Cardiac muscle cell (in vitro differentiated cells and primary cell): ENCODE results near the gene GTF2H1. TPM values are rescaled to one million over a fixed set of nuclear protein-coding genes. Genes with fewer than 3 reads are reported as not detected.
A peak's percentile ranks its signal among the peaks of the same experiment; 100 is the strongest.

ENCODE experiments used
- DNase-seq, 2 donors: peaks; one replicate each; pipeline versions ENCODE4 v3.0.0 to v3.0.0-alpha.2; 2010 to 2017; ENCODE audit warnings: low read depth in 1 of 2, low spot score in 1 of 2
- H3K27ac ChIP-seq: fragments of 200-600 bp; sonication (generic); 2 replicates; pipeline ENCODE4 v1.5.1; 2016
- H3K27me3 ChIP-seq: fragments of 200-600 bp; sonication (generic); 2 replicates; pipeline ENCODE4 v1.6.0; 2016; ENCODE audit warnings: control low read depth
- H3K36me3 ChIP-seq: fragments of 200-600 bp; sonication (generic); 2 replicates; pipeline ENCODE4 v1.5.1; 2016; ENCODE audit warnings: control low read depth
- H3K4me1 ChIP-seq: fragments of 200-600 bp; sonication (generic); 2 replicates; pipeline ENCODE4 v1.8.1; 2017; ENCODE audit warnings: low read depth, mild to moderate bottlenecking, mixed run types
- H3K4me3 ChIP-seq: fragments of 200-600 bp; sonication (generic); 2 replicates; pipeline ENCODE4 v1.5.1; 2016; ENCODE audit warnings: mild to moderate bottlenecking
- H3K9me3 ChIP-seq: fragments of 200-600 bp; sonication (generic); 2 replicates; pipeline ENCODE4 v1.5.1; 2017; ENCODE audit warnings: low read depth, mild to moderate bottlenecking, control low read depth
- CTCF ChIP-seq: IDR thresholded peaks from 2 replicates; pipeline ENCODE4 v1.5.1; 2012; ENCODE audit warnings: low read depth, mild to moderate bottlenecking, low read length
- polyA plus RNA-seq: library from polyadenylated mRNA; unstranded; fragments of >200 nt; fragmentation: Nextera tagmentation; extraction: Ambion mirVana; gene quantifications from 2 replicates; pipeline ENCODE4 v1.2.1, GENCODE V29; 2016
- total RNA-seq: library from RNA; depleted of rRNA; stranded (reverse); fragments of >200 nt; gene quantifications from 2 replicates; pipeline ENCODE4 v1.2.3, GENCODE V29; 2016

The GTF2H1 gene
- total and polyA plus RNA-seq, 2 experiments from 2014 or later = 24.6 to 25.8 TPM

- Histone ChIP-seq H3K9me3 (no peaks in the 10 kb centered on the region), H3K27me3 (no peaks in the 10 kb centered on the region)
Observed at GRCh38 chr11:18352581-18352980, 30.2 kb downstream of the GTF2H1 start.

GRCh38 chr11:18358646-18359045, 36.3 kb downstream of the GTF2H1 start:
- DNase-seq = no peak
- TF ChIP-seq CTCF = no peak
- Histone ChIP-seq H3K9me3 (no peaks in the 10 kb centered on the region), H3K27me3 (no peaks in the 10 kb centered on the region), H3K27ac (no peak overlapping the region), H3K4me3 (no peak overlapping the region), H3K36me3 (peaks cover 45% of the 10 kb centered on the region), H3K4me1 (no peaks in the 10 kb centered on the region)

More at GRCh38 chr11:18352581-18352980, 30.2 kb downstream of the GTF2H1 start:
- H3K4me1 ChIP-seq = no peaks in the 10 kb centered on the region
- peaks cover 26% of the 10 kb centered on the region for H3K36me3 ChIP-seq
- DNase-seq = peak in 1 of 2 donors; percentile 24
- no peak for TF ChIP-seq CTCF
- no peak overlapping the region for H3K27ac ChIP-seq
- no peak overlapping the region for H3K4me3 ChIP-seq

GRCh38 chr11:18361154-18361553, 38.8 kb downstream of the GTF2H1 start:
- Histone ChIP-seq H3K4me1 (no peaks in the 10 kb centered on the region), H3K27ac (no peak overlapping the region), H3K36me3 (peaks cover 58% of the 10 kb centered on the region), H3K9me3 (no peaks in the 10 kb centered on the region), H3K27me3 (no peaks in the 10 kb centered on the region), H3K4me3 (no peak overlapping the region)
- DNase-seq = no peak
- TF ChIP-seq CTCF = no peak

- H3K4me3 ChIP-seq = no peak overlapping the region
- no peaks in the 10 kb centered on the region for H3K9me3 ChIP-seq
- H3K27me3 ChIP-seq = no peaks in the 10 kb centered on the region
- DNase-seq = no peak
- no peak for TF ChIP-seq CTCF
- peaks cover 53% of the 10 kb centered on the region for H3K36me3 ChIP-seq
- no peaks in the 10 kb centered on the region for H3K4me1 ChIP-seq
- no peak overlapping the region for H3K27ac ChIP-seq
Observed at GRCh38 chr11:18364495-18365073, 42.2 kb downstream of the GTF2H1 start.

GRCh38 chr11:18365741-18366140, 43.4 kb downstream of the GTF2H1 start:
- TF ChIP-seq CTCF = no peak

More at GRCh38 chr11:18365741-18366140, 43.4 kb downstream of the GTF2H1 start:
- Histone ChIP-seq H3K36me3 (peaks cover 53% of the 10 kb centered on the region), H3K27me3 (no peaks in the 10 kb centered on the region), H3K27ac (no peak overlapping the region), H3K4me1 (no peaks in the 10 kb centered on the region), H3K9me3 (no peaks in the 10 kb centered on the region), H3K4me3 (no peak overlapping the region)
- peak in 1 of 2 donors; percentile 38 for DNase-seq
